ENCODE data around the gene MRM2.

- TF ChIP-seq CTCF (conservative IDR thresholded peaks at IDR 0.05) = no peak
- TF ChIP-seq ZFX (IDR thresholded peaks at IDR 0.05) = no peak
These were observed 51.5 kb downstream of the MRM2 start for GRCh38 chr7:2190531-2190930.

Measured in C4-2B (cell line).